ENCODE results near the gene CYBA.
A peak's percentile ranks its signal among the peaks of the same experiment; 100 is the strongest.

The CYBA gene

DNA sequence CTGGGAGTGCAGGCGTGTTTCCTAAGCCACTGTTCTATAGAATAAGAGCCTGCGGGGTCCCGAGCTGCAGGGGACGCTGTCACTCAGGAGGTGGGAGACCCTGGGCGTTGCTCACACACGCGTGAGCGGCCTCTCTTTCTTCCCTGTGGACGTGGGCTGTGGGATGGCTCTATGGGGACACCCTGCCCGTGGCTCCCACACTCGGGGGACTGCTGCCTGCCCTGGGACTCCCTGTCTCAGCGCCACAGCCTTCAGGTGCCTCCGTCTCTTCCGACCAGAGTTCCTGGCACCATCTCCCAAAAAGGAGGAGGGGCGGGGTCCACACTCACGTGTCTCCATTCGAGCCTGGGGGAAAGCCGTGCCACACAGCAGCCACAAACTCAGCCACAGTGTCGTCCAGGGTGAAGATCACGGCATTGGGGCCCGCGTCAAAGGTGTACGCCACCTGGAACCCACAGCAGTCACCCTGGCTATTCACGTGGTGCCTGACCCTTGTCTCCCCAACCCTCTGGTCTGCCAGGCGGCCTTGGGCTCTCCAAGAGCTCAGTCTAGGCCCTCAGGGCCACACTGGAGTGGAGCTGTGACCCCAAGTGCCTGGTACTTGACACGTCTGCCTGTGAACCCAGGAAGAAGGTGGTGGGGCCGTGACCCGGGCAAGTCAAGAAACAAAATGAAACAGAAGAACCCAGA is 3.7 kb upstream of the CYBA start:
- H3K27ac ChIP-seq (ENCODE audit: low read depth, low read length): no peak overlapping the region
- no peaks in the 10 kb centered on the region for H3K27me3 ChIP-seq (ENCODE audit: control insufficient read depth in 1 of 2, insufficient read depth in 2 of 2, low read length in 2 of 2)
- no peaks in the 10 kb centered on the region for H3K9me3 ChIP-seq (ENCODE audit: control insufficient read depth in 1 of 2, low read length in 2 of 2)
- no peak overlapping the region for H3K9ac ChIP-seq (ENCODE audit: low read depth in 1 of 2, low read length in 2 of 2)
- H3K4me1 ChIP-seq (ENCODE audit: control insufficient read depth in 1 of 2, insufficient read depth in 2 of 2, low read length in 2 of 2): peaks cover 13 to 21% of the 10 kb centered on the region in 2 donors
- H3K36me3 ChIP-seq (ENCODE audit: control insufficient read depth in 1 of 2, insufficient read depth in 2 of 2, low read length in 2 of 2): peaks cover 5 to 48% of the 10 kb centered on the region in 2 donors
- no peak overlapping the region for H3K4me3 ChIP-seq (ENCODE audit: low read depth in 1 of 2, low read length in 2 of 2)

GRCh38 chr16:88653596-88654362 is 2.9 kb upstream of the CYBA start:
- H3K27me3 ChIP-seq (ENCODE audit: control insufficient read depth in 1 of 2, insufficient read depth in 2 of 2, low read length in 2 of 2): no peaks in the 10 kb centered on the region
- peaks cover 5 to 53% of the 10 kb centered on the region in 2 donors for H3K36me3 ChIP-seq (ENCODE audit: control insufficient read depth in 1 of 2, insufficient read depth in 2 of 2, low read length in 2 of 2)
- peaks cover 14 to 28% of the 10 kb centered on the region in 2 donors for H3K4me1 ChIP-seq (ENCODE audit: control insufficient read depth in 1 of 2, insufficient read depth in 2 of 2, low read length in 2 of 2)

DNA sequence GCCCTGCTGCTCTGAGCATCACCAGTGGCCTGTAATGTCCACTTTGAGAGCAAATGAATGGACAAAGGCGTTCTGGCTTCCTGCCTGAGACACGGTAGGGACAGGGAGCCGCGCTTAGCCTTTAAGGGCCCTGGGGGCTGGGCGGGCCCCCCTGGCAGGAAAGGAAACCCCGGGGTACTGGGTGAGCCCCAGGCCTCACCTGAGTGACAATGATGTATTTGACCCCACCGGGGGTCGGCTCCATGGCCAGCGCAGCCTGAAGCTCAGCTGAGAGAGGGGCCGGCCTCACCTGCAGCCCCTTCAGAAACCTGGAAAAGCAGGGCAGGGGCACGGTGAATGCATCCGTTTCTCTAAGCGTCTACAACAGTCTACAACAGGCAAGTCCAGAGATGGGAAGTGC is 2.2 kb upstream of the CYBA start:
- peaks cover 5 to 49% of the 10 kb centered on the region in 2 donors for H3K36me3 ChIP-seq (ENCODE audit: control insufficient read depth in 1 of 2, insufficient read depth in 2 of 2, low read length in 2 of 2)
- H3K9ac ChIP-seq (ENCODE audit: low read depth in 1 of 2, low read length in 2 of 2): no peak overlapping the region
- H3K27me3 ChIP-seq (ENCODE audit: control insufficient read depth in 1 of 2, insufficient read depth in 2 of 2, low read length in 2 of 2): no peaks in the 10 kb centered on the region
- H3K27ac ChIP-seq (ENCODE audit: low read depth, low read length): no peak overlapping the region
- H3K9me3 ChIP-seq (ENCODE audit: control insufficient read depth in 1 of 2, low read length in 2 of 2): no peaks in the 10 kb centered on the region
- H3K4me1 ChIP-seq (ENCODE audit: control insufficient read depth in 1 of 2, insufficient read depth in 2 of 2, low read length in 2 of 2): peaks cover 14 to 30% of the 10 kb centered on the region in 2 donors
- no peak overlapping the region for H3K4me3 ChIP-seq (ENCODE audit: low read depth in 1 of 2, low read length in 2 of 2)

More at GRCh38 chr16:88653596-88654362, 2.9 kb upstream of the CYBA start:
- no peak overlapping the region for H3K9ac ChIP-seq (ENCODE audit: low read depth in 1 of 2, low read length in 2 of 2)
- H3K27ac ChIP-seq (ENCODE audit: low read depth, low read length): no peak overlapping the region
- H3K4me3 ChIP-seq (ENCODE audit: low read depth in 1 of 2, low read length in 2 of 2): no peak overlapping the region
- H3K9me3 ChIP-seq (ENCODE audit: control insufficient read depth in 1 of 2, low read length in 2 of 2): no peaks in the 10 kb centered on the region

DNA sequence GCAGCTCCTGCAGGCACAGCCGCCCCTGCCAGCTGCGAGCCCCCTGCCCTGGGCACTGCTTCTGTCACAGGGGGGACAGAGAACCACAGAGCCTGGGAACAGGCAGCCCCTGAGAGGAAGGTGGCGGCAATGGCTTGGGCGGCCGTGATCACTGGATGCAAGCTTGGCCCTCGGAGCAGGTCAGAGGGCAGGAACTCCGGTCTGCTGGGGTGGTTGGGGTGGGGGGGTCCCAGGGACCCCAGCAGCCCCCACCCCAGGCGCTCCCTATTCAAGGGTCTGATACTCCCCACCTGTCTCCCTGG is 1.9 kb upstream of the CYBA start:
- Histone ChIP-seq H3K36me3 (ENCODE audit: control insufficient read depth in 1 of 2, insufficient read depth in 2 of 2, low read length in 2 of 2) (peaks cover 5 to 47% of the 10 kb centered on the region in 2 donors), H3K27ac (ENCODE audit: low read depth, low read length) (no peak overlapping the region), H3K4me1 (ENCODE audit: control insufficient read depth in 1 of 2, insufficient read depth in 2 of 2, low read length in 2 of 2) (peaks cover 14 to 34% of the 10 kb centered on the region in 2 donors)

GRCh38 chr16:88651989-88652761 is 1.3 kb upstream of the CYBA start:
- Histone ChIP-seq H3K36me3 (ENCODE audit: control insufficient read depth in 1 of 2, insufficient read depth in 2 of 2, low read length in 2 of 2) (peaks cover 5 to 41% of the 10 kb centered on the region in 2 donors), H3K27me3 (ENCODE audit: control insufficient read depth in 1 of 2, insufficient read depth in 2 of 2, low read length in 2 of 2) (no peaks in the 10 kb centered on the region), H3K4me3 (ENCODE audit: low read depth in 1 of 2, low read length in 2 of 2) (no peak overlapping the region), H3K9ac (ENCODE audit: low read depth in 1 of 2, low read length in 2 of 2) (no peak overlapping the region), H3K27ac (ENCODE audit: low read depth, low read length) (peak overlapping the region; percentile 32), H3K4me1 (ENCODE audit: control insufficient read depth in 1 of 2, insufficient read depth in 2 of 2, low read length in 2 of 2) (peaks cover 14 to 36% of the 10 kb centered on the region in 2 donors), H3K9me3 (ENCODE audit: control insufficient read depth in 1 of 2, low read length in 2 of 2) (no peaks in the 10 kb centered on the region)

More for the DNA sequence above, 1.9 kb upstream of the CYBA start:
- Histone ChIP-seq H3K27me3 (ENCODE audit: control insufficient read depth in 1 of 2, insufficient read depth in 2 of 2, low read length in 2 of 2) (no peaks in the 10 kb centered on the region), H3K4me3 (ENCODE audit: low read depth in 1 of 2, low read length in 2 of 2) (no peak overlapping the region), H3K9me3 (ENCODE audit: control insufficient read depth in 1 of 2, low read length in 2 of 2) (no peaks in the 10 kb centered on the region), H3K9ac (ENCODE audit: low read depth in 1 of 2, low read length in 2 of 2) (no peak overlapping the region)

DNA sequence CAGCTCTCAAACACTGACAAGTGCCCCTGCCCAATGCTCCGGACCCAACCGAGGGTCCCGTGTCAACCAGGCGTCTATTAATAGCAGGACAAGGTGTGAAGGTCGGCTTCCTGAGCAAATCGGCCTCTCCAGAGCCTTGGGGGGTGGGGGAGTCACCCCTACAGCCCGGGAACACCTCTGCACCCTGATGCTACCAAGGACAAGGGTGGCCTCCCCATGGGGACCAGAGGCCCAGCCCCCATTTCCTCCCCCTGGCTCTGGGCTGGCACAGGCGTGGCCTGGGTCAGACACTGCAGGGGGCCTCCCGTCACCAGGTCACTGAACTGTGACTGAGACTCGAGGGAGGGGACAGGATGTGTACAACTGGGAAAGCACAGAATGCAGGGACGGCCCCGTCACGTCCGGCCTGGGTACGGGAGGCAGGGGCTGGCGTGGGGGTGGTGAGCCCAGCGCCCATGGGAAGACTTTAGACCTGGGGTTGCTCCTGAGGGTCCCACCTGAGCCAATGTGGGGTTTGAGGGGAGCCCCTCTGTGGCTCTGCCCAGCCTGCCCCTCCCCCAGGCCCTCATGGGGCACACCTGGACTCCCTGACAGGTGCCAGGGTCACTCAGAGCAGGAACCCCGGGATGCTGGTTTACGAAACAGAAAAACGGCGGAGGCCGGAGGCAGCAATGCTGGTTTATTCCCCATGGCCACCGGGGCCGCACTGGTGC is 579 bp upstream of the CYBA start:
- H3K4me3 ChIP-seq (ENCODE audit: low read depth in 1 of 2, low read length in 2 of 2): peak overlapping the region; percentile 79 to 82
- H3K9me3 ChIP-seq (ENCODE audit: control insufficient read depth in 1 of 2, low read length in 2 of 2): no peaks in the 10 kb centered on the region
- H3K4me1 ChIP-seq (ENCODE audit: control insufficient read depth in 1 of 2, insufficient read depth in 2 of 2, low read length in 2 of 2): peaks cover 14 to 36% of the 10 kb centered on the region in 2 donors
- no peaks in the 10 kb centered on the region for H3K27me3 ChIP-seq (ENCODE audit: control insufficient read depth in 1 of 2, insufficient read depth in 2 of 2, low read length in 2 of 2)
- peak overlapping the region; percentile 34 to 66 for H3K9ac ChIP-seq (ENCODE audit: low read depth in 1 of 2, low read length in 2 of 2)
- H3K36me3 ChIP-seq (ENCODE audit: control insufficient read depth in 1 of 2, insufficient read depth in 2 of 2, low read length in 2 of 2): peaks cover 5 to 39% of the 10 kb centered on the region in 2 donors
- peak overlapping the region; percentile 83 for H3K27ac ChIP-seq (ENCODE audit: low read depth, low read length)

- peaks cover 4 to 35% of the 10 kb centered on the region in 2 donors for H3K36me3 ChIP-seq (ENCODE audit: control insufficient read depth in 1 of 2, insufficient read depth in 2 of 2, low read length in 2 of 2)
- H3K4me1 ChIP-seq (ENCODE audit: control insufficient read depth in 1 of 2, insufficient read depth in 2 of 2, low read length in 2 of 2): peaks cover 14 to 36% of the 10 kb centered on the region in 2 donors
- peak overlapping the region; percentile 72 to 80 for H3K9ac ChIP-seq (ENCODE audit: low read depth in 1 of 2, low read length in 2 of 2)
- H3K27me3 ChIP-seq (ENCODE audit: control insufficient read depth in 1 of 2, insufficient read depth in 2 of 2, low read length in 2 of 2): no peaks in the 10 kb centered on the region
- peak overlapping the region; percentile 79 to 82 for H3K4me3 ChIP-seq (ENCODE audit: low read depth in 1 of 2, low read length in 2 of 2)
- peak overlapping the region; percentile 56 for H3K27ac ChIP-seq (ENCODE audit: low read depth, low read length)
- no peaks in the 10 kb centered on the region for H3K9me3 ChIP-seq (ENCODE audit: control insufficient read depth in 1 of 2, low read length in 2 of 2)
Observed at GRCh38 chr16:88649924-88650748, 717 bp downstream of the CYBA start.

DNA sequence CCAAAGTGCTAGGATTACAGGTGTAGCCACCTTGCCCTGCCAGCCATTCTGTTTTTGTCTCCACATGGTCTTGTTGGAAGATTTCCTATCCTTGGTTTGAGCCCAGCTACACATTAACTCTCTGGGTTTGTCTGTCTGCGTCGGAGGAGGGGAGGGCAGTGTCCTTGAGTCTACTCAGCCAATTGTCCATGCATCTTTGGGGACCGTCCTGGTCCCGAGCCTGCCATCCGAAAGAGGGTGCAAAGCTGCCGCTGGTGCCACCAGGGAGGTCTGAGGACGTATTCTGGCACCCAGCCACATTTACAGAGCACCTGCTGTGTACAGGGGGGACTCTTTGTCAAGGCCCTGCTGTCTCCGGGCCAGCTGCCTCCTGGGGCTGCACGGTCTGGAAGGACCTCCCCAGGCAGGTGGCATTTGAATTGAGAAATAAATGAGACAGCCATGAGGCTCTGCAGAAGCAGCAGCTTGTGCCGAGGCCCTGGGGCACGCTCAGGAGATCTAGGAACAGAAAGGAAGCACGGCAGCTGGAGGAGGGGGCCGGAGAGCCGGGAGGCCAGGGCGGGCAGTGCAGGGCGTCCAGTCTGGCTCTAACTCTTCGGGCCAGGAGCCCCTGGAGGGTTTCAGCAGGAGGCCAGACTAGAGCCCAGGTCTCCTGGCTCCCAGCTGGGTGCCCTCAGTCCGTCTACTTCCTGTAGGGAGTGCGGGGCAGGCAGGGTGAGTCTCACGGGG is 1.5 kb downstream of the CYBA start:
- H3K9ac ChIP-seq (ENCODE audit: low read depth in 1 of 2, low read length in 2 of 2): peak overlapping the region; percentile 72 to 80
- peak overlapping the region; percentile 79 to 82 for H3K4me3 ChIP-seq (ENCODE audit: low read depth in 1 of 2, low read length in 2 of 2)
- peaks cover 14 to 36% of the 10 kb centered on the region in 2 donors for H3K4me1 ChIP-seq (ENCODE audit: control insufficient read depth in 1 of 2, insufficient read depth in 2 of 2, low read length in 2 of 2)
- no peaks in the 10 kb centered on the region for H3K9me3 ChIP-seq (ENCODE audit: control insufficient read depth in 1 of 2, low read length in 2 of 2)
- H3K36me3 ChIP-seq (ENCODE audit: control insufficient read depth in 1 of 2, insufficient read depth in 2 of 2, low read length in 2 of 2): peaks cover 6 to 27% of the 10 kb centered on the region in 2 donors
- no peak overlapping the region for H3K27ac ChIP-seq (ENCODE audit: low read depth, low read length)
- no peaks in the 10 kb centered on the region for H3K27me3 ChIP-seq (ENCODE audit: control insufficient read depth in 1 of 2, insufficient read depth in 2 of 2, low read length in 2 of 2)

Measured in duodenal mucosa (tissue), 2 donors.